ENCODE results near the gene CDCP1. TPM values are rescaled to one million over a fixed set of nuclear protein-coding genes. Genes with fewer than 3 reads are reported as not detected.

The CDCP1 gene, protein sequence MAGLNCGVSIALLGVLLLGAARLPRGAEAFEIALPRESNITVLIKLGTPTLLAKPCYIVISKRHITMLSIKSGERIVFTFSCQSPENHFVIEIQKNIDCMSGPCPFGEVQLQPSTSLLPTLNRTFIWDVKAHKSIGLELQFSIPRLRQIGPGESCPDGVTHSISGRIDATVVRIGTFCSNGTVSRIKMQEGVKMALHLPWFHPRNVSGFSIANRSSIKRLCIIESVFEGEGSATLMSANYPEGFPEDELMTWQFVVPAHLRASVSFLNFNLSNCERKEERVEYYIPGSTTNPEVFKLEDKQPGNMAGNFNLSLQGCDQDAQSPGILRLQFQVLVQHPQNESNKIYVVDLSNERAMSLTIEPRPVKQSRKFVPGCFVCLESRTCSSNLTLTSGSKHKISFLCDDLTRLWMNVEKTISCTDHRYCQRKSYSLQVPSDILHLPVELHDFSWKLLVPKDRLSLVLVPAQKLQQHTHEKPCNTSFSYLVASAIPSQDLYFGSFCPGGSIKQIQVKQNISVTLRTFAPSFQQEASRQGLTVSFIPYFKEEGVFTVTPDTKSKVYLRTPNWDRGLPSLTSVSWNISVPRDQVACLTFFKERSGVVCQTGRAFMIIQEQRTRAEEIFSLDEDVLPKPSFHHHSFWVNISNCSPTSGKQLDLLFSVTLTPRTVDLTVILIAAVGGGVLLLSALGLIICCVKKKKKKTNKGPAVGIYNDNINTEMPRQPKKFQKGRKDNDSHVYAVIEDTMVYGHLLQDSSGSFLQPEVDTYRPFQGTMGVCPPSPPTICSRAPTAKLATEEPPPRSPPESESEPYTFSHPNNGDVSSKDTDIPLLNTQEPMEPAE
- total RNA-seq = 1 to 10 TPM in 1 of 2 donors, under 1 TPM in 1; 0.41 to 1.5 TPM

- no peak within 1 kb of the TSS for H3K27ac Mint-ChIP-seq
- DNase-seq (ENCODE audit: low spot score in 2 of 2) = no peak
- peak; percentile 45 to 67 for ATAC-seq
- H3K9me3 Mint-ChIP-seq = peaks cover 11 to 12% of the 10 kb centered on the region in 2 donors
- H3K36me3 Mint-ChIP-seq = peaks cover 9 to 20% of the 10 kb centered on the region in 2 donors
Measured at GRCh38 chr3:45145681-45146614, at the start of gene CDCP1. CDCP1 (minus strand) TSS chr3:45146378; CDS start chr3:45146287, 91 bp downstream.

- no peaks in the 10 kb centered on the region for H3K36me3 Mint-ChIP-seq
- no peak overlapping the region for H3K27ac Mint-ChIP-seq
- ATAC-seq = no peak
- DNase-seq (ENCODE audit: low spot score in 2 of 2) = no peak
- no peaks in the 10 kb centered on the region for H3K9me3 Mint-ChIP-seq
Measured at GRCh38 chr3:45194791-45195190, 48.6 kb upstream of the CDCP1 start.

DNA sequence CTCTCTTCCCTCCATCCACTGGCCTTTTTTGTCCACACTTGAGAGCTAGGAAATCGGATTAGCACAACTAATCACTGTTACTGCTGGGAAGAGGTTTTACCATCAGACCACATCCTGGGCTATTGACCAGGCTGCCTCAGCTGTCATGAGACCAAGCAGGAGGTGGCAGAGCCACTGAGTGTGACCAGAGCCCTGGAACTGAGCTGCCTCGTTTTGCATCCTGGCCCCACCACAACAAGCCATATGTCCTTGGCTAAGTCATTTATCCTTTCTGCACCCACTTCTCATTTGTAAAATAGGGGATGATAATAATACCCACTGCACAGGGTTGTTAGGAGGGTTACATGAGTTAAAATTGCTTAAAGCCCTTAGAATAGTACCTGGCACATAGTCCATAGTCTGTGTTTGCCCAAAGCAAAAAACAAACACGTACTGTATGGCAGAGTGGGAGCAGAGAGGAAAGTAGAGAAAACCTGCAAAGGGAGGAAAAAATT lies 45.8 kb upstream of the CDCP1 start:
- Mint-ChIP-seq H3K36me3 (no peaks in the 10 kb centered on the region), H3K27ac (no peak overlapping the region), H3K9me3 (no peaks in the 10 kb centered on the region)
- DNase-seq (ENCODE audit: low spot score in 2 of 2) = no peak
- no peak for ATAC-seq

GRCh38 chr3:45191424-45191823 lies 45.2 kb upstream of the CDCP1 start:
- no peaks in the 10 kb centered on the region for H3K36me3 Mint-ChIP-seq
- no peak for DNase-seq (ENCODE audit: low spot score in 2 of 2)
- ATAC-seq = no peak
- H3K27ac Mint-ChIP-seq = no peak overlapping the region
- H3K9me3 Mint-ChIP-seq = no peaks in the 10 kb centered on the region

GRCh38 chr3:45188719-45189659 lies 42.8 kb upstream of the CDCP1 start:
- Mint-ChIP-seq H3K36me3 (no peaks in the 10 kb centered on the region), H3K9me3 (no peaks in the 10 kb centered on the region), H3K27ac (no peak overlapping the region)
- ATAC-seq = no peak
- no peak for DNase-seq (ENCODE audit: low spot score in 2 of 2)

DNA sequence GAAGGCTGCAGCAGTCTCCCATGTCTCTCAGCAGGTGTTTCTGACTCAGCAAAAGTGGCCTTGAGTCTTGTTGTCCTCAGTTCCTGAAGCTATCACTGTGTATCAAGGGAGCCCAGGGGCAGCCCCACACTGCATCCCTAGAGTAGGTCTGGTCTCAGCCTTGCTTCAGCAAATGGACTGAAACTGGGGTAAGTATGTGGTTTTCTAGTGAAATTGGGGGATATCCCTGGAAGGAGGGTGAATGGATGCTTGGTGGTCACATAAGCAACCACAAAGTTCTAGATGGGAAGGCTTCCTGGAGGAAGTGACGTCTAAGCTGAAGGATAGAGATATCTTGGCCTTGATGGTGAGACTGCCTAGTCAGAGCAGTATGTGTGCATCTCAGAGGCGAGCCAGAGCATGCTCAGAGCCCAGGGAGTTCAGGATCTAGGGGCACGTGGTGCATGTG lies 41.5 kb upstream of the CDCP1 start:
- Mint-ChIP-seq H3K9me3 (no peaks in the 10 kb centered on the region), H3K36me3 (no peaks in the 10 kb centered on the region), H3K27ac (no peak overlapping the region)
- no peak for DNase-seq (ENCODE audit: low spot score in 2 of 2)
- ATAC-seq = peak; percentile 82 to 92

GRCh38 chr3:45186871-45187270 lies 40.7 kb upstream of the CDCP1 start:
- no peaks in the 10 kb centered on the region for H3K36me3 Mint-ChIP-seq

DNA sequence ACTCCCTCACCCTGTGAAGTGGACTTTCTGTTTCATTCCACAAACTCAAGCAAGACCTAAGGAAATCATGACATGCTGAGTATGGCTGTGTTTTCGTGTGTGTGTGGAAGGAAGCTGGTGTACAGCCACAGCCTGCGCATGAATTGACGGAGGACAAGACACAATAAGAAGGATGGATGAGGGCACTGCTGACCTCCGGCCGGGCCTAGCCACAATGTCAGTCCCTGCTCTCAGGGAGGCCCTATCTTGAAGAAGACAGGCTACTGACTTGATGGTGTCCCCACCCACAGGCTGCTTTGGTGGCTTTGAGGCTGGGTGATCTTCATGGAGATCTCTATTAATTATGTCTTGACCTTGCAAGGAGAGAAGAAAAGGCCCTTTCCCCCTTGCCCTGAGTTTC lies 39.3 kb upstream of the CDCP1 start:
- ATAC-seq = no peak
- DNase-seq (ENCODE audit: low spot score in 2 of 2) = no peak
- Mint-ChIP-seq H3K9me3 (no peaks in the 10 kb centered on the region), H3K36me3 (no peaks in the 10 kb centered on the region), H3K27ac (no peak overlapping the region)

More at GRCh38 chr3:45186871-45187270, 40.7 kb upstream of the CDCP1 start:
- DNase-seq (ENCODE audit: low spot score in 2 of 2) = no peak
- Mint-ChIP-seq H3K27ac (no peak overlapping the region), H3K9me3 (no peaks in the 10 kb centered on the region)
- no peak for ATAC-seq

GRCh38 chr3:45185052-45185451 lies 38.9 kb upstream of the CDCP1 start:
- DNase-seq (ENCODE audit: low spot score in 2 of 2) = no peak
- Mint-ChIP-seq H3K27ac (no peak overlapping the region), H3K9me3 (no peaks in the 10 kb centered on the region), H3K36me3 (no peaks in the 10 kb centered on the region)
- no peak for ATAC-seq

DNA sequence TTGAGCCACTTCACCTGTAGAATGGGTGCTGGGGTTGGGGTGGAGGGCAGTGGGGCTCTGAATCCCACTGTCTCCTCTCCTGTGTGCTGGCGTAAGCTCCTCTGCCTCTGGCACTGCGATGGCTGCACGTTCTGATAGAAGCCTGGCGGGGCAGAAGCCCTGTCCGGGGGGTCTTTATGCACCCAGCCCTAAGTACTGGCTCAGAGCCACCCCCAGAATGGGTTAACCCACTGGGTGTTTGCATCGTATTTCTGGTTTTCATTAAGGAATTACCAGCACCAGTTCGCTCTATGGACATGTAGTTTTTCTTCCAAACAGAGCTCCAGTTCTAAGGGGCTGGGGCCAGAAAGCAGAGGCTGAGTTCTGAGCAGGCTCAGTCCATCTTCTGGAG lies 37.7 kb upstream of the CDCP1 start:
- H3K9me3 Mint-ChIP-seq = no peaks in the 10 kb centered on the region
- H3K36me3 Mint-ChIP-seq = no peaks in the 10 kb centered on the region
- ATAC-seq = no peak
- peak overlapping the region in 1 of 2 donors; percentile 50 for H3K27ac Mint-ChIP-seq
- DNase-seq (ENCODE audit: low spot score in 2 of 2) = no peak

DNA sequence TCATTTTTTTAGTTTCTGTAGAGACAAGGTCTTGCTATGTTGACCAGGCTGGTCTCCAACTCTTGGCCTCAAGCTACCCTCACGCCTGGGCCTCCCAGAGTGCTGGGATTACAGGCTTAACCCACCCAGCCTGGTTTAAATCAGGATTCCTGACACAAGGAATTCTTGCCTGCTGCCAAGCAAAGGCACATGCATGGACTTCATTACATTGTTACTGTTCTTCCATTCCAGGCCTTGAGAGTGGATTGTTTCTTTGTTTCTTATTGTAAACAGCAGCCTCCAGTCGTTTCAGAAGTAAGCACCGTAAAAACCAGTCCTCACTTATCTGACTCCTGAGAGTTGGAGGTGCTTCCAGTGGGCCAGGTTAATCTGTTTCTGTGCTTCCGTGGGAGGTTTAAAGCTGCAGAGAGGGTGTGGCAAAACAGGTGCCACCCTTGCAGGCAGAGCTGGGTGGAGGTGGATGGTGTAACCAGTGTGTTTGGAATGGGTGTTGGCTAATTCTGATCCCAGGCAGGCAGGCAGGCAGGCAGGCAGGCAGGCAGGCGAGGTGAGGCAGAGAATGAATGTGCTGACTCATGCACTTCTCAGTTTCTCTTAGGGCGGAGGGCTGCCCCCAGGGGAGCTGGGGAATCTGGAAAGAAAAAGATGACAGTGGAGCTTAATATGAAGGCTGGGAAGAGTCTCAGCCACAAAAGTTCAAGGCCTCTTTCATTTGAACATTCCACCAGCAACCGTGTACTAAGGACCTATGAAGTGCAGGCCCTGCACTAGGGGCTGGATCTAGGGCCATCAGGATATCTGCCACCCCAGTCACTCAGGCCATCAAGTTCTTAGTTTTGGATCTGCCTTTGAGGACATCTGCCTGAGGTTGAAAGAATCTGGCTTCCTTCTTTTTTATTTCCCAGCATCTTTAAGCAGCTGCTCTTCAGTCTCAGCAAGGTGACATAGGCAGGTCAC lies 37.0 kb upstream of the CDCP1 start:
- Mint-ChIP-seq H3K27ac (no peak overlapping the region), H3K9me3 (no peaks in the 10 kb centered on the region), H3K36me3 (no peaks in the 10 kb centered on the region)
- DNase-seq (ENCODE audit: low spot score in 2 of 2) (no peak), ATAC-seq (peak in 1 of 2 donors; percentile 33)

GRCh38 chr3:45181496-45181895 lies 35.3 kb upstream of the CDCP1 start:
- no peak overlapping the region for H3K27ac Mint-ChIP-seq
- DNase-seq (ENCODE audit: low spot score in 2 of 2) (no peak), ATAC-seq (no peak)
- H3K9me3 Mint-ChIP-seq = no peaks in the 10 kb centered on the region
- no peaks in the 10 kb centered on the region for H3K36me3 Mint-ChIP-seq

DNA sequence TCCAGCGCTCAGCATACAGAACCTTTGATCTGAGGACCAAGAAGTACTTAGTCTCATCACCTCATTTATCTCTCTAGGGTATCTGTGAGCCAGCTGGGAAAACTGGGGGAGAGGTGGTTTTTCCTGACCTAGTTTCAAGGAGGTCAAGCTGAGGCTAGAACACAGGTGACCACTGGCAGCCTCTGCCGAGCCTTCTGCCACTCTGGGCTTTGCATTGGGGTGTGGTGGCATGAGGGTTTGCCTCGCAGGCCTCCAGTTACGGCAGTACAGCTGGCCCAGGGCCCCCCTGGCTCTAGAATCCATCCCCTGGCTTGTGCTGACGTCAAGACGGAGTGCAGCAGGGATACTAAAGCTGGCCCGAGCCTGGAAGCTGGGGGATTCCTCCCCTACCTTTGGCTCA lies 34.7 kb upstream of the CDCP1 start:
- H3K27ac Mint-ChIP-seq = no peak overlapping the region
- H3K9me3 Mint-ChIP-seq = no peaks in the 10 kb centered on the region
- DNase-seq (ENCODE audit: low spot score in 2 of 2) (no peak), ATAC-seq (no peak)
- no peaks in the 10 kb centered on the region for H3K36me3 Mint-ChIP-seq

- no peak overlapping the region for H3K27ac Mint-ChIP-seq
- no peaks in the 10 kb centered on the region for H3K9me3 Mint-ChIP-seq
- no peak for DNase-seq (ENCODE audit: low spot score in 2 of 2)
- H3K36me3 Mint-ChIP-seq = no peaks in the 10 kb centered on the region
- ATAC-seq = no peak
Measured at GRCh38 chr3:45180051-45180450, 33.9 kb upstream of the CDCP1 start.

Data from activated naive CD4-positive, alpha-beta T cell treated with anti-CD3 and anti-CD28 coated beads, Interleukin-2, amount 50 U/mL, for 72 hours (primary cell).